HG02981 (cell line): ENCODE data around the gene ETS1.
A peak's percentile ranks its signal among the peaks of the same experiment; 100 is the strongest.

Experiments used
- ATAC-seq: cut with Tn5 transposase; IDR thresholded peaks from one replicate; pipeline ENCODE4 v1.9.1; 2021; ENCODE audit warnings: mild to moderate bottlenecking, moderate library complexity; ENCODE audit not compliant: unreplicated experiment

The ETS1 gene

DNA sequence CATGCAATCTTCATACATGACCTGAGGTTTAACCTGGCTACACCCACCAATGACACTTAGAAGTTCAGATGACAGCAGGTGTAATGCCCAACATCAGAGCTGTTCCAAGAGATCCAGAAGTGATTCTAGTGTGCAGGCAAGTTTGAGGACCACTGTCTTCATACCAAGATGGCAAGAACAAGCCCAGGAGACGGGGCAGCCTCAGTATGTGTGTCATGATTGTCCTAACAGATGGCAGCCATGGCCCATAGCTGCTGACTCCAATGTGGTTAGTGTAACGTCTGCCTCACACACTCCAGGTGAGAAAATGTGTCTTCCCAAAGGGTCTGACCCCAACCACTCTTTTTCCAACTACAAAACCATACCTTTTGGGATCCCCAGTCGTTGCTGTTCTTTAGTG is 97.3 kb downstream of the ETS1 start:
- ATAC-seq, result no peak

GRCh38 chr11:128488471-128488870 is 98.9 kb downstream of the ETS1 start:
- ATAC-seq, result no peak

- ATAC-seq, result no peak
Observed at GRCh38 chr11:128487978-128488377, 99.4 kb downstream of the ETS1 start.

- ATAC-seq, result no peak
Observed at GRCh38 chr11:128484172-128484571, 103.2 kb downstream of the ETS1 start.

DNA sequence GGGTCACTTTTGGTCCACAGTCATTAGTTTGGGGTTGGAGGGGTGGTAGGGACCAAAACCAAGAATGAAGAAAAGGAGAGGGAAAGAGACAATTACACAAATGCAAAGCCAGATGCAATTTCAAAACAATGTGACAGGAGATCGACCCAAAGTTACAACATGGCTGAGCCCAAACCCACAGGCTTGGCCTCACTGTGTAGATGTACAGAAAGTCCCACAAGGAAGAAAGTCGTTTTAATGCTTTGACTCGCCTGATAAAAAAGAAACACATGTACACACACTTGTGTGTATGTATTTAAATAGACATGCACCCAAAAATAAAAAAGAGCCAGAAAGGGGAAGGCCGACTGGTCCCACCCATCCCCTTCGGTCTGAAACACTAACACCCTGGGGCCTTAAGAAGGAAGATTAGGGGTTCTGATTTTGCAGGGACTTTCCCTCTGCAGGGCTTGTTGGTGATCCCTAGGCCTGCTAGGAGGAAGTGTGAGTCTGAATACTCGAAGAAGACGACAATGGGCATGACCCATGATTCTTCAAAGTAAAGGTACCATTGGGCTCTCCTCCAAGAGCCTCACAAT is 104.1 kb downstream of the ETS1 start:
- peak; percentile 35 for ATAC-seq

GRCh38 chr11:128482512-128483191 is 104.7 kb downstream of the ETS1 start:
- ATAC-seq, result peak; percentile 64

DNA sequence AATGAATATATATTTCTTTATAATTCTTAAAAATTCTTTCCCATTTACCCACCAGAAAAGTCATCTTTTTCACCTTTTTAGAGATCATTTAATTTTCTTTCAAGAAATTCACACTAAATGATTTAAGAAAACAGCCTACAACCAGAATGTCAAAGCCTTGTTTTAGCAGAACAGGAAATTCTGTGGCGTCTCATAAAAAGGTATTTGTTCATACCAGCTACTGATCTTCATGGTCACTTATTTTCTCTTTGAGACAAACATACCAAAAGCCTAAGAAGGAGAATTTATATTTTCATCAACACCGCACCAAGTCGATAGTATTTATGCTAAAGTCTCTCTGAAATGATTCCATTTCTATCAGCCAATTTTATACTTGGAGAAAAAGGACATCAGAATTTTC is 105.3 kb downstream of the ETS1 start:
- ATAC-seq, result no peak

- ATAC-seq, result no peak
Observed at GRCh38 chr11:128481135-128481534, 106.2 kb downstream of the ETS1 start.

GRCh38 chr11:128480665-128481064 is 106.7 kb downstream of the ETS1 start:
- no peak for ATAC-seq

GRCh38 chr11:128480066-128480465 is 107.3 kb downstream of the ETS1 start:
- no peak for ATAC-seq

DNA sequence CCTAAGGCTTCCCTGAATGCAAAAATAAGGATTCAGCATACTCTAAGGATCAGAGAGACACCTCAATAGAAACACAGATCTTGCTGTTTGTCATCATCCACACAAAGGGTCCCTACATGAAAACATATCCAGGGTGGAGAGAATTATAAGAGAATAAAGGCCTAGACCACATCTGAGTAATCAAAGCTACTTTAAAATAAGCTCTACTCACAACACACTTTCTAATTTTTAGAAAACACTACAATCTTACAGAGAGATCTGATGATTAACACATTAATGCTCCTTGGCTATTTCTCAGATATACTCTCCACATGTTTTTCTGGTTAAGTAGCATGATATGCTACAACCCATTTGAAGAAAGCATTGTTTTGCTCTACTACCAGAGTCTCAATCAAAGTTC is 108.2 kb downstream of the ETS1 start:
- no peak for ATAC-seq

GRCh38 chr11:128478305-128478704 is 109.1 kb downstream of the ETS1 start:
- ATAC-seq, result no peak

DNA sequence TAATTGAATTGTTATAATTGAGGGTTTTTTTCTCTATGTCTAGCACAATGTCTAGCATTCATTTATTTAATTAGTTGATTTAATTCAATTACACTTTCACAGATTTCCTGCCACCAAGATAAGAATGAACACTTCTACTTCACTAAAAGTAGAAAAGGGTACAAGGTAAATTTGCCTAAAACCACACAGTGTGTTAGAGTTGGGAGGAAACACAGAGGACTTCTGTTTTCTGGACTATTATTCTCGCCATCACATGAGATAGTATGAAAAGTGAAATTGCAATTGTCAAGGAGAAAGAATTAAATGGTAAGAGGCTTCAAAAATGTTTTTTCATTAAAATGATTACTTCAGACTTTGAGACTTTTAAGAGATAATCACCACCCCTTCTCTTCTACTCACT is 109.5 kb downstream of the ETS1 start:
- no peak for ATAC-seq

GRCh38 chr11:128477278-128477677 is 110.1 kb downstream of the ETS1 start:
- ATAC-seq, result no peak

DNA sequence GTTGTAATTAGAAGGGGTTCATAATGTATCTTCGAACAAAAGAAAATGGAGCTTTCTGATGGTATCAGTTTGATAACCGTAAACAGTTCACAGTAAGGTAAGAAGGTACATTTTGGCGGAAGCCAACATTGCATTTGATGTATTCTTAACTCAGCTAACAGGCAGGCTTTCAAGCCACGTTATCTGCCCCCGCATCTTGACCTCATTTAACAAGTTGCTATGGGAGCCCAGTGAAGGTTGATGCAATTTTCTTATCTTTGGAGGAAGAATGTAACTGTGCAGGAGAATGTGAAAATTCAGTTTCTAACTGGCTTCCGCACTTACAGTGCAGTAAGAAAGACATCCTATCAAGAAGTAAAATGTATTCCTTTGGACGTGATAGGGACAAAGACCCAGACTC is 110.6 kb downstream of the ETS1 start:
- ATAC-seq, result no peak

DNA sequence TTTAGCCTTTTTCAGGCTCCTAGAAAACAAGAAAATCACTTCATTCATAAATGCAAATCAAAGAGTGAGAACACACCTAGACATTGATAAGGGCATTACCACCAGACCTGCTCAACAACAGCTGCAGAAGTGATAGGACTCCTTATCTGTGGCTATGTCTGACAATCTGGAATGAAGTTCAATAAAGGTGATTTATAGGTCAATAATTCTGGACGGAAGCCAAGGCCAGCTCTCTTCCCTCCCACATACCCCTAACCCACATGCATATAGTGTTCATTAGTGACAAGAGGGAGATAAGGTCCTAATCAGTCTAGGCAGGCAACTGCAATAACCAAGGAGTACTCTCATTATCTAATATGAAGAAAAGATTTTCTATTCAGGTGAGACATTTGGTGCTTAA is 111.3 kb downstream of the ETS1 start:
- ATAC-seq, result no peak

GRCh38 chr11:128474036-128474874 is 113.1 kb downstream of the ETS1 start:
- ATAC-seq, result no peak

GRCh38 chr11:128473636-128474035 is 113.7 kb downstream of the ETS1 start:
- no peak for ATAC-seq

GRCh38 chr11:128472128-128473089 is 114.9 kb downstream of the ETS1 start:
- ATAC-seq, result peak; percentile 49

DNA sequence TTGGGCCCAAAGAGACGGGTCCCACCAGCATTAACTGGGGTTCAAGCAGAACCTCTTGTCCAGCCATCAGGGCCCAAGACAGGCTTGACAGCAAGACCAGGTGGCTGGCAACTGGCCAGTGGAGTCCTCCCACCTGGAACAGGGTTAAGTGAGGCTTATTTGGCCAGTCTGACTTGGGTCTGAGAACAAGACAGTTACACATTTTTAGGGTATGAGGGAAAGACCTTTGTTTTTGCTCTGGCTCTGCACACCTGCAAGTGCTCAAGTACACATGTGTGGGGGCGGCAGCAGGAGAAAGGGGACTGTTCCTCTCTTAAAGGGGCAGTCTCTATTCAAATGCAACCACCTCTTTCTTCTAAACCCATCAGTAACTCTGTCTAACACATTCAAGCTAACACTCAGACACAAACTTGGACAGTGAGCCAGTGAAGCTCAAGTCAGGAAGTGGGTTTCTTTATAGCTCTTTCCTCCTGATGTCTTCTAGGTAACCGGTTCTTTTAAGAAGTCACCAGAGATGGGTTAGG is 116.2 kb downstream of the ETS1 start:
- peak; percentile 39 for ATAC-seq

- ATAC-seq, result no peak
Observed at GRCh38 chr11:128470081-128470480, 117.3 kb downstream of the ETS1 start.
